Cardiac fibroblast (primary cell): ENCODE measurements around the gene DDIT4.

ENCODE experiments used
- DNase-seq, 2 donors: peaks; one replicate each; pipeline versions ENCODE4 v3.0.0 to v3.0.0-alpha.2; 2010; ENCODE audit warnings: low read depth in 2 of 2
- H3K4me3 ChIP-seq, 2 donors: replicated peaks in 1 of 2; 1 replicate in 1 of 2; 2 replicates in 1 of 2; pipeline ENCODE4 v1.5.1; 2011; ENCODE audit warnings: low read depth in 2 of 2, low read length in 2 of 2, mild to moderate bottlenecking in 2 of 2, moderate library complexity in 1 of 2
- TF ChIP-seq, protein P1 (sequence below): IDR thresholded peaks from one replicate; pipeline ENCODE4 v1.5.1; 2011; ENCODE audit warnings: low read depth, mild to moderate bottlenecking, low read length, inconsistent platforms

DDIT4 gene

GRCh38 chr10:72250666-72251065 is 23.1 kb upstream of the DDIT4 start:
- DNase-seq, result peak; percentile 82 to 93
- H3K4me3 ChIP-seq, result no peak overlapping the region
- TF ChIP-seq, protein P1, sequence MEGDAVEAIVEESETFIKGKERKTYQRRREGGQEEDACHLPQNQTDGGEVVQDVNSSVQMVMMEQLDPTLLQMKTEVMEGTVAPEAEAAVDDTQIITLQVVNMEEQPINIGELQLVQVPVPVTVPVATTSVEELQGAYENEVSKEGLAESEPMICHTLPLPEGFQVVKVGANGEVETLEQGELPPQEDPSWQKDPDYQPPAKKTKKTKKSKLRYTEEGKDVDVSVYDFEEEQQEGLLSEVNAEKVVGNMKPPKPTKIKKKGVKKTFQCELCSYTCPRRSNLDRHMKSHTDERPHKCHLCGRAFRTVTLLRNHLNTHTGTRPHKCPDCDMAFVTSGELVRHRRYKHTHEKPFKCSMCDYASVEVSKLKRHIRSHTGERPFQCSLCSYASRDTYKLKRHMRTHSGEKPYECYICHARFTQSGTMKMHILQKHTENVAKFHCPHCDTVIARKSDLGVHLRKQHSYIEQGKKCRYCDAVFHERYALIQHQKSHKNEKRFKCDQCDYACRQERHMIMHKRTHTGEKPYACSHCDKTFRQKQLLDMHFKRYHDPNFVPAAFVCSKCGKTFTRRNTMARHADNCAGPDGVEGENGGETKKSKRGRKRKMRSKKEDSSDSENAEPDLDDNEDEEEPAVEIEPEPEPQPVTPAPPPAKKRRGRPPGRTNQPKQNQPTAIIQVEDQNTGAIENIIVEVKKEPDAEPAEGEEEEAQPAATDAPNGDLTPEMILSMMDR, result no peak

- H3K4me3 ChIP-seq, result no peak overlapping the region
- no peak for DNase-seq
Measured at GRCh38 chr10:72251635-72252034, 22.1 kb upstream of the DDIT4 start.

GRCh38 chr10:72252972-72253371 is 20.8 kb upstream of the DDIT4 start:
- no peak for DNase-seq
- TF ChIP-seq, protein P1, result no peak
- H3K4me3 ChIP-seq, result no peak overlapping the region

More at GRCh38 chr10:72251635-72252034, 22.1 kb upstream of the DDIT4 start:
- TF ChIP-seq, protein P1, result no peak

DNA sequence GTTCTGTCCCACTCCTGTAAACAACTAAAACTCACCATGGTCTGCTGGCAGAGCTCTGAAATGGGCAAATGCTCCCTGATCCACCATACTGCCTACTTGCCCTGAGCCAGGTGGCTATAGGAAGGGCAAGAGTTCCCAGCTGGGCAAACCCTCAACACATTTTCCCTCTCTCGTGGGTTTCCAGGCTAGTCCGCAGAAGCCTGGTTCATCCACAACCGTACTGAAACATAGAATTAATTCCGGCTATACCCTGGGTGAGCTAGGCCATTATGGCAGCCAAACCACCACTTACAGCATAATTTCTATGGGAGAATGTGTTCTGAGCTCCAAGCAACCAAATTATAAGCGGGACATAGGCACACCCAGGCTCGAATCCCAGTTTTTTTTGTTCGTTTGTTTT is 20.1 kb upstream of the DDIT4 start:
- H3K4me3 ChIP-seq, result no peak overlapping the region
- TF ChIP-seq, protein P1, result no peak
- DNase-seq, result no peak

DNA sequence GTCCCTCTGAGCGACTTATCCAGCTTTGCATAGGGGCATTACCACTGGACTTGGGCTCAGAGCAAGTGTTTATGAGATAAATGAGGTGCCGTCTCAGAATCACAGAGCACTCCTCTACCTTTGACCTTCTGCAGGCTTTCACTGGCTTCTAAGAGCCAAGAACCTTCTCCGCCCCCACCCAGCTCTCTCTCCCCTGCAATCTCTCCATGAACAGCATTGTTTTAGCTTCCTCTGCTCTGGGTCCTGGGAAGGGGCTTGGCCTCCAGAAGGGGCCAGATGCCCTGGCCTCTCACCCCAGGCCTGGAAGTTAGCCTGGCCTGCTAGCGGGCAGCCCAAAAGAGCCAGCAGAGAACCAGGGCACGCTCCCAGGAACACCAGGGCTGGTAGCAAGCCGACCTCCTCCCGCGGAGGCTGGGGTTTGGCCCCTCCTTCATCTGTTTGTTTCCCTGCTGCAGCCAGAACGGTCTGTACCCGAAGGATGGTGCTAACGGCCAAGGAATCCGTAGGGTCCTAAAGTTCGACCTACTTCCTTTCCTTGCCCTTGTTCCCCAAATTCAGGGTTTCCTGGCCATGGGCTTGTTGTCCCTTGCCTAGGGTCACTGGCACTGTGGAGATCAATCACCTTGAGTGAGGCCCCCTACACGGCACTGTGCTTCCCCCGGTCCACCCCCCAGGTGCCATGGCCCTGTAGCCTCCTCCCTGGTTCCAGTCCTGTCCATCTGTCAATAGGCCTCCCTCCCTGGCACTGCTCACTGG is 18.7 kb upstream of the DDIT4 start:
- DNase-seq, result peak; percentile 89 to 92
- peak overlapping the region in 1 of 2 donors; percentile 24 for H3K4me3 ChIP-seq
- TF ChIP-seq, protein P1, result no peak

DNA sequence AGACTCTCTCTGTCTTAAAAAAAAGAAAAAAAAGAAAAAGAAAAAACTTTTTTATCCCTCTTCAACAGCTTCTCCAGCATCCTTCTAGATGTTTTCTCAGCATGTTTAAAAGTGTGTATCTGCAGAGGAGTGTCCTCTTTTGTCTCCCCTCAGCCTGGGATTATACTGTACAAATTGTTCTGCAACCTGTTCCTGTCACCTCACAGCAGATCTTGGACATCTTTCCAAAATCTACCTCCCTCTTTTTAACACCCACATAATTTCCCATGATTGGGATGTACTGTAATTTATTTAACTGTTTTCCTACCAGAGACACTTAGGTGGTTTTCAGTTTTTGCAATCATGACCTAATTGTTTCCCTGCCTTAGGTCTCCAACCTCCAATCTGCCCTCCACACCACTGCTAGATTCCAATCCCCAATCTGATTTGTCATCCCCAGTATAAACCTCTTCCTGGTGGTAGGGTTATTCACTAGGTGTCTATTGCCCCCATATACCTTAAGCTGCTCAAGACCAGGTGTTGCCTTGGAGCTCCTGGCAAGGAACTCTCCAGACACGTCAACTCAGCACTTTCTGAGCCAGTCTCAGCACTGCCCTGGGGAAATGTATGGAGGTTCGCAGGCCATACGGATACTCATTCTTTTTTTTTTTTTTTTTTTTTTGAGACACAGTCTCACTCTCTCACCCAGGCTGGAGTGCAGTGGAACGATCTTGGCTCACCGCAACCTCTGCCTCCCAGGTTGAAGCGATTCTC is 17.6 kb upstream of the DDIT4 start:
- no peak overlapping the region for H3K4me3 ChIP-seq
- TF ChIP-seq, protein P1, result no peak
- no peak for DNase-seq
